Measurements from ENCODE around the gene REV1. TPM values are rescaled to one million over a fixed set of nuclear protein-coding genes. Genes with fewer than 3 reads are reported as not detected.

Gene REV1
- total and polyA plus RNA-seq, 2 of the 13 experiments (the other 11 are each of a cell fraction or from before 2014, with no cell fraction given), result 49.1 to 71.8 TPM

DNA sequence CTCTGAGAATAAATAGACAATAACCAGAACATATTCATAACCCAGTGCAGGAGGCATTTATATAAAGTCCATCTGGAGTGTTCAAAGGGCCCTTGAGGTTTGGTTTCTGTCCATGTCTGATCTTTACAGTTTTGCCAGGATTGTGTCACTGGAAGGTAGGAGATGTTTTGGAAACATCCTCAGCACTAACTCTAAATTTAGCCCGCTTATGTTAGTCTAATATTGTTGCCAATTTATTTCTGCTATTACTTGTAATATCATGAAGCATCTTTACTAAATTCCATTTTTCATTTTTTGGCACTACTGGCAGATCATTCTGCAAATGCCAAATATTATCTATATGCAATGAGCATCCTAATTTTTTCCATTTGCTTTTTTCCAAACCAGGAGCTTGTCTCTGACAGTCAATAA, 22.4 kb upstream of the REV1 start:
- POLR2A ChIA-PET, result no interaction called here
- WGBS (ENCODE audit: low lambda C conversion rate), result 13% methylated on average over 1 of the region's 1 CpG

More for the DNA sequence above, 22.4 kb upstream of the REV1 start:
- DNase-seq (ENCODE audit: low spot score) (no peak), FAIRE-seq (no peak), ATAC-seq (no peak)
- Histone ChIP-seq H3K27ac (ENCODE audit: extremely low read length, insufficient read depth, low read length) (no peak overlapping the region), H3K27me3 (ENCODE audit: control insufficient read depth in 1 of 2, insufficient read depth in 2 of 2, low read length in 2 of 2) (0 out of 5 replicates have a peak, but pooled peaks cover 0 to 10% of the 10 kb centered on the region in 2 experiments), H3K79me2 (ENCODE audit: insufficient read depth, low read length) (no peaks in the 10 kb centered on the region), H4K20me1 (ENCODE audit: insufficient read depth, low read length) (no peaks in the 10 kb centered on the region), H3K36me3 (replicated peaks in 1 of 2; ENCODE audit: control insufficient read depth in 1 of 2, insufficient read depth in 2 of 2, low read length in 2 of 2) (no peaks in the 10 kb centered on the region), H3K4me2 (ENCODE audit: low read depth, low read length) (no peak overlapping the region), H3K9ac (ENCODE audit: insufficient read depth, low read depth, low read length) (no peak overlapping the region), H2AFZ (ENCODE audit: low read length) (no peak overlapping the region), H3K4me3 (replicated peaks in 1 of 3; ENCODE audit: insufficient read depth in 1 of 3, low read depth in 2 of 3, low read length in 3 of 3) (no peak overlapping the region), H3K9me3 (ENCODE audit: low read length) (no peaks in the 10 kb centered on the region), H3K4me1 (ENCODE audit: insufficient read depth, low read length) (no peaks in the 10 kb centered on the region)
- BruUV-seq (replicated peaks), result no TSS peak
- in situ Hi-C loops (cut with HindIII; ENCODE audit: extremely low pct_ligation_motif_present, low pct_unique_long_range_greater_than_20kb), result no loop called here
- intact Hi-C loops (cut with micrococcal nuclease; ENCODE audit: unreplicated experiment), result no loop called here
- TF ChIP-seq ZFX (CRISPR knock-in tag; IDR thresholded peaks at IDR 0.05; ENCODE audit: low read depth) (no peak), NFE2 (CRISPR knock-in tag; IDR thresholded peaks at IDR 0.05) (no peak), SMYD3 (CRISPR knock-in tag; IDR thresholded peaks at IDR 0.05) (no peak), TBX3 (IDR thresholded peaks at IDR 0.05; ENCODE audit: borderline replicate concordance) (no peak), AHDC1 (CRISPR knock-in tag; IDR thresholded peaks at IDR 0.05; ENCODE audit: borderline replicate concordance) (no peak)
- CTCF ChIA-PET (ENCODE audit: low intra/inter-chr PET ratio, low total read pairs), result no interaction called here
